SU-DHL-6 (cell line): ENCODE data around the gene ATP5PD.

Experiments used
- CTCF ChIP-seq: fragments of 200-600 bp; sonication (generic); IDR thresholded peaks from one replicate; pipeline ENCODE4 v1.5.1; 2017; ENCODE audit warnings: antibody characterized with exemption, mild to moderate bottlenecking, low read length, moderate library complexity; ENCODE audit not compliant: insufficient read depth, poor library complexity, severe bottlenecking
- EZH2phosphoT487 ChIP-seq: fragments of 200-600 bp; sonication (generic), shearing (Covaris generic); conservative IDR thresholded peaks from 2 replicates; pipeline ENCODE4 v1.6.1; 2018; ENCODE audit warnings: mild to moderate bottlenecking, antibody characterized with exemption, low read length, moderate library complexity, mixed read lengths

GRCh38 chr17:75009139-75009724 is 37.5 kb downstream of the ATP5PD start:
- TF ChIP-seq CTCF, result no peak
- TF ChIP-seq EZH2phosphoT487, result no peak
